Fibroblast of skin of right quadriceps (primary cell): ENCODE data around the gene NPL.

Experiments
- DNase-seq: peaks from one replicate; pipeline ENCODE4 v3.0.0-alpha.2; 2013

NPL gene

GRCh38 chr1:182875889-182876288 lies 86.3 kb downstream of the NPL start:
- DNase-seq, result no peak

- no peak for DNase-seq
Measured at GRCh38 chr1:182877331-182877730, 87.8 kb downstream of the NPL start.

GRCh38 chr1:182877842-182878241 lies 88.3 kb downstream of the NPL start:
- DNase-seq, result no peak
